K562 (cell line): ENCODE results near the gene HEBP1. TPM values are rescaled to one million over a fixed set of nuclear protein-coding genes. Genes with fewer than 3 reads are reported as not detected.

ENCODE experiments used
- ARNT ChIP-seq, 2 experiments: fragments of 450-650 bp; IDR thresholded peaks; 2 replicates each; pipeline ENCODE4 v1.6.1; 2016; ENCODE audit warnings: mild to moderate bottlenecking in 1 of 2
- CBX2 ChIP-seq: fragments of 200-600 bp; sonication (generic); IDR thresholded peaks from one replicate; pipeline ENCODE4 v1.6.1; 2012; ENCODE audit warnings: mild to moderate bottlenecking, low read length, inconsistent platforms; ENCODE audit not compliant: insufficient read depth, poor library complexity, severe bottlenecking
- CTCF ChIP-seq, 3 experiments: IDR thresholded peaks in 2 of 3; conservative IDR thresholded peaks in 1 of 3; 2 replicates each; pipeline ENCODE4 v1.5.1; 2011 to 2012; ENCODE audit warnings: low read length in 3 of 3, mild to moderate bottlenecking in 3 of 3, control low read depth in 2 of 3, improper control_type of control experiment in 1 of 3, inconsistent platforms in 1 of 3, low read depth in 1 of 3, mixed read lengths in 1 of 3, moderate library complexity in 1 of 3; ENCODE audit not compliant: insufficient read depth in 2 of 3
- GABPB1 ChIP-seq: sonication (generic); formaldehyde crosslinking; IDR thresholded peaks from 2 replicates; pipeline ENCODE4 v1.8.0; 2022; ENCODE audit warnings: mild to moderate bottlenecking, missing genetic modification reagents
- HDAC1 ChIP-seq, 2 experiments: fragments of 450-650 bp; IDR thresholded peaks; 2 replicates each; pipeline ENCODE4 v1.6.1; 2016 to 2017; ENCODE audit warnings: inconsistent platforms in 1 of 2, mild to moderate bottlenecking in 1 of 2, moderate library complexity in 1 of 2
- HDAC3 ChIP-seq: fragments of 450-650 bp; IDR thresholded peaks from 2 replicates; pipeline ENCODE4 v1.6.1; 2018; ENCODE audit warnings: borderline replicate concordance, mild to moderate bottlenecking, moderate library complexity; ENCODE audit not compliant: partially characterized antibody
- HNRNPK ChIP-seq: fragments of 200-400 bp; formaldehyde crosslinking; IDR thresholded peaks from one replicate; pipeline ENCODE4 v1.6.1; 2018; ENCODE audit warnings: mild to moderate bottlenecking, low read depth, low read length; ENCODE audit not compliant: poor library complexity, severe bottlenecking
- MBD2 ChIP-seq: sonication (generic); IDR thresholded peaks from 2 replicates; pipeline ENCODE4 v1.6.1; 2016; ENCODE audit warnings: low read depth, borderline replicate concordance
- NR4A1 ChIP-seq, 2 experiments: fragments of 250-450 bp in 1 of 2; fragments of 450-650 bp in 1 of 2; sonication (Bioruptor Pico) in 1 of 2; IDR thresholded peaks; 2 replicates each; pipeline versions ENCODE4 v1.4.0 to v1.6.1; 2016 to 2020; ENCODE audit warnings: mild to moderate bottlenecking in 2 of 2, missing compliant biosample characterization in 1 of 2, missing genetic modification characterization in 1 of 2, moderate library complexity in 1 of 2
- PHB ChIP-seq: fragments of 250-450 bp; sonication (Bioruptor Pico); IDR thresholded peaks from 2 replicates; pipeline ENCODE4 v1.5.0; 2021
- PTBP1 ChIP-seq: fragments of 200-400 bp; formaldehyde crosslinking; IDR thresholded peaks from 2 replicates; pipeline ENCODE4 v1.6.1; 2017; ENCODE audit warnings: low read depth, low read length
- RAD21 ChIP-seq, 2 experiments: fragments of 250-450 bp in 1 of 2; fragments of 450-650 bp in 1 of 2; sonication (Bioruptor Pico) in 1 of 2; formaldehyde crosslinking in 1 of 2; IDR thresholded peaks in 1 of 2; conservative IDR thresholded peaks in 1 of 2; 2 replicates each; pipeline versions ENCODE4 v1.4.0 to v1.8.0; 2020 to 2022; ENCODE audit warnings: mild to moderate bottlenecking in 2 of 2, moderate library complexity in 1 of 2
- RFX1 ChIP-seq: fragments of 450-650 bp; IDR thresholded peaks from 2 replicates; pipeline ENCODE4 v1.6.1; 2016; ENCODE audit warnings: mild to moderate bottlenecking, moderate library complexity
- STAT5A ChIP-seq: IDR thresholded peaks from 2 replicates; pipeline ENCODE4 v1.6.1; 2012; ENCODE audit warnings: low read length, inconsistent platforms, borderline replicate concordance
- THAP12 ChIP-seq: fragments of 250-450 bp; sonication (Bioruptor Pico); IDR thresholded peaks from 2 replicates; pipeline ENCODE4 v1.9.0; 2021; ENCODE audit warnings: mild to moderate bottlenecking, inconsistent platforms
- ZBTB17 ChIP-seq: fragments of 450-650 bp; formaldehyde crosslinking; IDR thresholded peaks from 2 replicates; pipeline ENCODE4 v1.4.0; 2020; ENCODE audit warnings: mild to moderate bottlenecking
- ZNF197 ChIP-seq: fragments of 200-800 bp; sonication (Bioruptor generic); IDR thresholded peaks from 2 replicates; pipeline ENCODE4 v1.6.1; 2016; ENCODE audit warnings: low read depth, missing genetic modification characterization, missing compliant biosample characterization
- ZNF274 ChIP-seq: IDR thresholded peaks from 2 replicates; pipeline ENCODE4 v1.6.1; 2011; ENCODE audit warnings: low read depth, mild to moderate bottlenecking, low read length, moderate library complexity, borderline replicate concordance
- ZNF79 ChIP-seq: fragments of 250-450 bp; sonication (Bioruptor Pico); IDR thresholded peaks from 2 replicates; pipeline ENCODE4 v1.4.0; 2020; ENCODE audit warnings: low read depth, mild to moderate bottlenecking, moderate library complexity
- polyA plus RNA-seq, 8 experiments: library from polyadenylated mRNA; depleted of rRNA in 4 of 8; stranded (reverse) in 5 of 8; unstranded in 3 of 8; fragments of >200 nt; fragmentation: Nextera tagmentation in 2 of 8; fragmentation: Illumina TruSeq in 1 of 8; extraction: Ambion mirVana in 2 of 8; extraction: Trizol in 1 of 8; gene quantifications; 2 replicates each; pipeline versions ENCODE4 v1.2.1 to v1.2.3, GENCODE V29; 2011 to 2014; ENCODE audit warnings: inconsistent platforms in 1 of 8, missing spikeins in 1 of 8
- total RNA-seq, 7 experiments: library from RNA; depleted of rRNA in 6 of 7; stranded (reverse); fragments of >200 nt in 6 of 7; fragmentation: Illumina TruSeq in 2 of 7; extraction: Trizol in 2 of 7; gene quantifications; 2 replicates each; pipeline versions ENCODE4 v1.2.1 to v1.2.3, GENCODE V29; 2011 to 2021; ENCODE audit warnings: low replicate concordance in 1 of 7
- TF ChIP-seq, protein P1 (sequence below): fragments of 450-650 bp; IDR thresholded peaks from 2 replicates; pipeline ENCODE4 v1.6.1; 2014; ENCODE audit warnings: low read depth, mild to moderate bottlenecking, moderate library complexity, borderline replicate concordance

HEBP1 gene
- total and polyA plus RNA-seq, 9 of the 15 experiments (the other 6 are each of a cell fraction or from before 2014, with no cell fraction given) = 1.1 to 10.1 (median 2.4) TPM

GRCh38 chr12:13044002-13044905 is 44.2 kb upstream of the HEBP1 start, which contains the start of gene FAM234B (continued):
- TF ChIP-seq ARNT (IDR thresholded peaks at IDR 0.05) (no peak), MBD2 (no peak), GABPB1 (CRISPR knock-in tag) (no peak), RAD21 (CRISPR knock-in tag; conservative IDR thresholded peaks at IDR 0.05 in 1 of 2, IDR thresholded peaks at IDR 0.05 in 1 of 2) (no peak), ZNF79 (CRISPR knock-in tag) (no peak), HDAC1 (IDR thresholded peaks at IDR 0.05) (peak in 1 of 2 experiments; percentile 33; a peak in 1 of 4 replicates), PTBP1 (no peak), HDAC3 (no peak), ZNF274 (no peak), HNRNPK (no peak), NR4A1 (CRISPR knock-in tag; IDR thresholded peaks at IDR 0.05) (no peak), NR4A1 (tag; IDR thresholded peaks at IDR 0.05) (no peak), ZBTB17 (CRISPR knock-in tag) (0 out of 2 replicates have a peak, but pooled peaks have one; percentile 40), ZNF197 (CRISPR knock-in tag) (no peak), RFX1 (no peak; the same call in 1 of the 2 replicates), PHB (CRISPR knock-in tag) (no peak), CBX2 (no peak), THAP12 (CRISPR knock-in tag) (no peak), STAT5A (no peak), CTCF (IDR thresholded peaks at IDR 0.05 in 2 of 3, conservative IDR thresholded peaks at IDR 0.05 in 1 of 3; ENCODE audit: insufficient read depth in 2 of 3, low read depth in 1 of 3, low read length in 3 of 3) (no peak)
- TF ChIP-seq, protein P1, sequence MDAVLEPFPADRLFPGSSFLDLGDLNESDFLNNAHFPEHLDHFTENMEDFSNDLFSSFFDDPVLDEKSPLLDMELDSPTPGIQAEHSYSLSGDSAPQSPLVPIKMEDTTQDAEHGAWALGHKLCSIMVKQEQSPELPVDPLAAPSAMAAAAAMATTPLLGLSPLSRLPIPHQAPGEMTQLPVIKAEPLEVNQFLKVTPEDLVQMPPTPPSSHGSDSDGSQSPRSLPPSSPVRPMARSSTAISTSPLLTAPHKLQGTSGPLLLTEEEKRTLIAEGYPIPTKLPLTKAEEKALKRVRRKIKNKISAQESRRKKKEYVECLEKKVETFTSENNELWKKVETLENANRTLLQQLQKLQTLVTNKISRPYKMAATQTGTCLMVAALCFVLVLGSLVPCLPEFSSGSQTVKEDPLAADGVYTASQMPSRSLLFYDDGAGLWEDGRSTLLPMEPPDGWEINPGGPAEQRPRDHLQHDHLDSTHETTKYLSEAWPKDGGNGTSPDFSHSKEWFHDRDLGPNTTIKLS = no peak
